ENCODE measurements around the gene RHOBTB3.

The RHOBTB3 gene

GRCh38 chr5:95784514-95785302, 53.6 kb downstream of the RHOBTB3 start:
- in situ Hi-C loops (cut with HindIII; ENCODE audit: low sequenced_read_pairs), result no loop called here
- DNase-seq (ENCODE audit: low read depth, low spot score), result no peak
- TF ChIP-seq CTCF (IDR thresholded peaks at IDR 0.05; ENCODE audit: low read depth, low read length), result no peak
- no peak overlapping the region for H3K4me3 ChIP-seq (ENCODE audit: low read depth, low read length)

GRCh38 chr5:95786821-95787418, 55.8 kb downstream of the RHOBTB3 start:
- in situ Hi-C loops (cut with HindIII; ENCODE audit: low sequenced_read_pairs), result no loop called here
- DNase-seq (ENCODE audit: low read depth, low spot score), result no peak
- no peak for TF ChIP-seq CTCF (IDR thresholded peaks at IDR 0.05; ENCODE audit: low read depth, low read length)
- H3K4me3 ChIP-seq (ENCODE audit: low read depth, low read length), result no peak overlapping the region

GRCh38 chr5:95788493-95788892, 57.4 kb downstream of the RHOBTB3 start:
- H3K4me3 ChIP-seq (ENCODE audit: low read depth, low read length), result no peak overlapping the region
- in situ Hi-C loops (cut with HindIII; ENCODE audit: low sequenced_read_pairs), result no loop called here
- no peak for TF ChIP-seq CTCF (IDR thresholded peaks at IDR 0.05; ENCODE audit: low read depth, low read length)
- no peak for DNase-seq (ENCODE audit: low read depth, low spot score)

GRCh38 chr5:95791751-95792150, 60.6 kb downstream of the RHOBTB3 start:
- DNase-seq (ENCODE audit: low read depth, low spot score), result no peak
- in situ Hi-C loops (cut with HindIII; ENCODE audit: low sequenced_read_pairs), result no loop called here
- no peak overlapping the region for H3K4me3 ChIP-seq (ENCODE audit: low read depth, low read length)
- no peak for TF ChIP-seq CTCF (IDR thresholded peaks at IDR 0.05; ENCODE audit: low read depth, low read length)

- DNase-seq (ENCODE audit: low read depth, low spot score), result no peak
- in situ Hi-C loops (cut with HindIII; ENCODE audit: low sequenced_read_pairs), result no loop called here
These were observed 63.0 kb downstream of the RHOBTB3 start for GRCh38 chr5:95794070-95794516.

GRCh38 chr5:95797301-95797700, 66.2 kb downstream of the RHOBTB3 start:
- H3K4me3 ChIP-seq (ENCODE audit: low read depth, low read length), result no peak overlapping the region
- no peak for DNase-seq (ENCODE audit: low read depth, low spot score)
- in situ Hi-C loops (cut with HindIII; ENCODE audit: low sequenced_read_pairs), result no loop called here
- no peak for TF ChIP-seq CTCF (IDR thresholded peaks at IDR 0.05; ENCODE audit: low read depth, low read length)

More at GRCh38 chr5:95794070-95794516, 63.0 kb downstream of the RHOBTB3 start:
- no peak for TF ChIP-seq CTCF (IDR thresholded peaks at IDR 0.05; ENCODE audit: low read depth, low read length)
- no peak overlapping the region for H3K4me3 ChIP-seq (ENCODE audit: low read depth, low read length)

Measured in astrocyte of the spinal cord (primary cell).